ENCODE data around the gene VANGL1.

The VANGL1 gene

DNA sequence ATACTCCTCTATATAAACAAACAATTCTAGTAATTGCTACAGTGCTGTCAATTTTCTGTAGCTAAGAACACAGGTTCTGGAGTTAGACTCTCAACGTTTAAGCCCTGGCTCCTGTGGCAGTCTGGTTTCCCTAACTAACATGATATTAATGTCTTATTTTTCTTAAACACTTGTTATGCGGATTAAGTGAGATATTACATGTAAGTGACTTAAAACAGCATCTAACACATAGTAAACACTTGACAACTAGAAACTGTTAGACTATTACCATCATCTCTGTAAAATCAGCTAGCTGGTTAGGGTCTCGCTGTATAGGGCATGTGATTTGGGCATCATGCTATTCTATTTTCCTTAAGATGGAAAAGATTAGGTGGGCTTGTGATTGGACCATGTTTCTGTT is 2.3 kb downstream of the VANGL1 start:
- DNase-seq (ENCODE audit: low read depth), result no peak

DNA sequence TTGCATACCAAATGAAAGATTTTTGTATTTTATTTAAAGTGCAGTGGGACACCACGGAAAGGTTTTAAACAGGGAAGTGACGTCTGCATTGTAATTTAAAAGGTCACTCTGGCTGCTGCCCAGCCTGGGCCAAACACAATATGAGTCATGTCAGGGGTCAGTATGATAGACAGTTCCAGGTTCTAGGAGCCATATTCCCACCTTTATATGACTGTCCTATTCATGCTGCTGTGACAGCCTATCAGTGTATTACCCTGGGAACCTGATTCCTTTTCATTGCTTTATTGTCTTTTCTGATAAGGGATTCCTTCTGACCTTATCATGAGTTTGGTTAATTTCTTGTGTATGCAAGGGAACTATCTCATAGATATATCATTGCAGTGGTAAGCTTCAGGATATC is 5.3 kb downstream of the VANGL1 start:
- DNase-seq (ENCODE audit: low read depth), result no peak

DNA sequence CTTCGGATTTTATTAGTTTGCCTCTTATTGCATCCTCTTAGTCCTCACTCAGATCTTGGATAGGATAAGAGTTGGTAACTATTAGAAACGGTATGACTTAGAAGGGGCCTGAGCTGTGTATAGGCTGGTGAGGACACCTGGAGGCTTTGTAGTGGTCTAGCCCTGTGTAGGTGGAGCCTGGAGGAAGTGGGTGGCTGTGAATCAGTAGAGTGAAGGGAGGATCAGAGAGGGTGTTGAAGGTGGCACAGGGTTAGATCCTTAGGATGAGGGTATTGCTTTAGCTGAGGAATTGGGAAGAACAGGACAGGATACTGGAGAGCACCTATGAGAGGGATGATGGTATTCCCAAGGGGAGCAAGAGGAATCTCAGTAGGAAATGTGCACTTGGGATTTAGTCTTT is 5.7 kb downstream of the VANGL1 start:
- no peak for DNase-seq (ENCODE audit: low read depth)

DNA sequence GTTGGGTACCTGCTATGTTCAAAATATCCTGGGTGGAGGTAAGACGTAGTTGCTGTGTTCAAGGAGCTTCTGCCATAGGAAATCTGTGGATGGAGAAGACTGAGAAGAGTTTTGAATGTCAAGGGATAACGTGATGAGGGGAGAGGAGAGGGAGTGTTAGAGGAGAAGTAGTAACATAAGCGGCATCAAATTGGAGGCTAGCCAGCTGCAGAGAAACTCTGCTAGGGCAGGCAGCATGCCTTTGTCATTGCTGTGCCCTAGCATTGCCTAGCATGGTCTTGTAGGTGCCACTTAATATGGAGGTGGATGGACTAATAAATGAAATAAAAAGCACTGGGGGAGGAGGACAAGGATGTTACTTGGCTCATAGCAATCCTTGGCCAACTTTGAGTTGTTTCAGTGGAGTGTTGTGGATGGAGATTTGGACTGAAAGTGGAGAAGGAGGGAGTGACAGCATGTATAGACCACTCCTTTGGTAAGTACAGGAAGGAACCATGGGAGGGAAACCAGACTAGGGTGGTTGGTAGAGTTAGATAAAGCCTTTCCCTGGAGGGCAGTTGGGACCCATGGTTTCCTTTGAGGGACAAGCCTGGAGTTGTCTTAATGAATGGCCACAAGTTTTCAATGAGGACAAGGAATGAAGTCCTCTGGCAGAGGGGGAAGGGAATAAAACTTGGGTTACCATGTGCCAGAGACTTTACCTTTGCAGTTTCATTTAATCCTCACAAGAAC is 6.3 kb downstream of the VANGL1 start:
- DNase-seq (ENCODE audit: low read depth), result no peak

DNA sequence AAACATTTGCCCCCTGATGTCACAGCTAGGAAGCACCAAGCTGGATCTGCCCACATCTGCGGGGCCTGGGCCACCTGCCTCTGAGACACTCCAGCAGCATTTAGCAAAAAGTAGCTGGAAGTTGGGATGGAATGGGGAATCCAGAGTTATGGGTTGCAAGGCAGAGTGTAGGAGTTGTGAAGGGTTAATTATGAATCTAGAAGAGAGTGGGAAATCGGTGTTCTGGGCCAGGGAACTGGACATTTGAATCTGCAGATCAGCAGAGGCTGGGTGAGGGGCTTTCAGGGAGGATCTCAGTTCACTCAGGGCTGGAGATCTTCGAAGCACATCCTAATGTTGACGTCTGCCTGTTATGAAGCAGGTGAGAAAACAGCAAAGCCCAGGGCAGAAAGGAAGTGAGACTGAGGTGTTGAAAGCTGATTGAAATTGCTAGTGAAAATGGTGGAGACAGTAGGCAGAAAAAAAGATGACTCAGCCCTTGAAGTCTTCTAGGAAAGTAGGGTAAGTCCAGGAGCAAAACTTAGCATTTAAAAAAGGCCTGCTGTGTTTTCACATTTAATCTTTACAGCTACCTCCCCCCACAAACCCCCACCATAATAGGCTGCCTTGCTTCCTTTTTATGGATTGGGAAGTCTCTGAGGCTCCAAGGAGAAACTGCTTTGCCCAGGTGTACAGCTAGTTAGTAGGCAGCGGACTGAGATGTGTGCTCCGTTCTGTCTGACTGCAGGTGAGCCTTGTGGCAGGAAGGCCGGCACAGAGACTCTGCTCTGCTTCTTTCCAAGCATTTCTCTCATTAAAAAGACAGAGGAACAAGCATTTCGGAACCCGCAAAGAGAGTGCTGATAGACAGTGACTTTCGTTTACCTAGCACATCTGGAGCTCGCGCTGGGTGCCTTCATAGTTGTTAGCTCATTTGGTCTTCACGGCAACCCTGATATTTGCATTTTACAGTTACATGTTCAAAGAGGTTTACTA is 7.2 kb downstream of the VANGL1 start:
- DNase-seq (ENCODE audit: low read depth), result no peak

DNA sequence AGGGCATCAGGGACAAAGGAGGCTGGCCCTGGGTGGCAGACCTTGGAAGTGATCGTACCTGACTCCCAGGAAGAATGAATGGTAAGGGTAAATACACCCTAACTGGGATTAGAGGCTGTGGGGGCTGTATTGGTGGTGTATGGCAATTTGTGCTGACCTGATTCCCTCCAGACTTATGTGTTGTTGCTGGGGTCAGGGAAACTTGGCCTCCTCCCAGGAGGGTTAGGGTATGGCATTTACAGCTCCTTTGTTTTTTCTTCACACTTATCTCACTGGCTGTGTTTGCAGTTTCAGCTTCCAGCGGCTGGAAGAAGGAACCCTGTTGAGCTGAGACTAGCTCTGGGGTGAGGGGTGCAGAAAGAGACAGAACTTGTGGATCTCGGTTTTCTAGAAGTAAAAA is 8.2 kb downstream of the VANGL1 start:
- DNase-seq (ENCODE audit: low read depth), result no peak

DNA sequence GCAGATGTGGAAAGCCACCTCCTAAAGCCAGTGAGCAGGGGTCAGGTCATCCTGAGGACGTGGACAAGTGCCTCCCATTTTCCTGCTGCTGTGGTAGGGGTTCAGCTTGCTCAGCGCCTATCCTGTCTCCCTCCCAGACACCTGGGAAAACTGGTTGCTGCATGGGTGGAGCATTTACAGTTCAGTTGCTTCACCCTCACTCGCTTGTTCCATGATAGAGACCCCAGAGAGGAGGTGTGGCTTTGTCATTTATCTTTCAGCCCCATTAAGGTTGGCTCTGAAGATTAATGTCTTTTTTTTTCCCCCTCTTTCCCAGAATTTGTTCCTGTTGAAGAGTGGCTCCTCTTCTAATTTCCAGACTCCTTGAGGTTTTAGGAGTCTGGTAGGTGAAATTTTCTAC is 9.2 kb downstream of the VANGL1 start:
- DNase-seq (ENCODE audit: low read depth), result no peak

DNA sequence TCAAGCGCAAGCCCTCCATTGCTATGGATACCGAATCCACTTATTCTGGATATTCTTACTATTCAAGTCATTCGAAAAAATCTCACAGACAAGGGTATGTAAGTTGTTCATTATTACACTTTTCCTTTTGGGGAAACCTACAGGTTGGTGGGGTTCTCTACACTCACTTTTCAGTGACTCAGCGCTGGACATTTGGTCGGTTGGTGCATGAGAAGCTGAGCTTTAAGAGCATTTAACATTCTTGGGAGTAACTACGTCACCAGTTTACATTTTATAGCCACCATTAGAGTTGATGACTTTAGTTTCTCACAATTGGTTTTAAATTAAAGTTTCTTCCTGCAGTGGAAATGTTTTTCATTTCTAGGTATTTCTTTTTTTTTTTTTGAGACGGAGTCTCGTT is 9.6 kb downstream of the VANGL1 start:
- no peak for DNase-seq (ENCODE audit: low read depth)

DNA sequence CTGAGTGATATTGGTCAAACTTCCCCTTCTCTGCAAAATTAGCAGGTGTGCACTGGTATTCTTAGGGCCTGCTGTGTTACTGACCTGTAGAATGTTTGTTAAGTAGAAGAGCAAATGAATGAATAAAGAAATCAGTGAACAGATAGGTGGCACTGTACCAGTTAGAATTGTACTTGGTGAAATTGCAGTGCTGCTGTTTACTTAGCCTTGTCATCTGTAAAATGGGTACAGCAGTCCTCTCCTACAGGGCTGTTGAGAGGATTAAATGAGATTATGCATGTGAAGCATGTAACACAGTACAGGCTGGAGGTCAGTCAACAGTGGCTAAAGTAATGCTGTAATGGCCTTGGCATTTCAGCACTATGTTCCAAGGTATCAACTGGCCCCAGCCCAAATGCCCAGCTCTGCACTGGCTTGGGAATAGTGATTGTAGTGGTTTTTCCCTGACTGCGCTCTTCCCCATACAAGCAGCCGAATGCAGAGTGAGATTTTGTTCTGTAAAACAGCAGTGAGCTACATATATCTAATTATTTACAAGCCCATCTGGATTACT is 10.5 kb downstream of the VANGL1 start:
- no peak for DNase-seq (ENCODE audit: low read depth)

DNA sequence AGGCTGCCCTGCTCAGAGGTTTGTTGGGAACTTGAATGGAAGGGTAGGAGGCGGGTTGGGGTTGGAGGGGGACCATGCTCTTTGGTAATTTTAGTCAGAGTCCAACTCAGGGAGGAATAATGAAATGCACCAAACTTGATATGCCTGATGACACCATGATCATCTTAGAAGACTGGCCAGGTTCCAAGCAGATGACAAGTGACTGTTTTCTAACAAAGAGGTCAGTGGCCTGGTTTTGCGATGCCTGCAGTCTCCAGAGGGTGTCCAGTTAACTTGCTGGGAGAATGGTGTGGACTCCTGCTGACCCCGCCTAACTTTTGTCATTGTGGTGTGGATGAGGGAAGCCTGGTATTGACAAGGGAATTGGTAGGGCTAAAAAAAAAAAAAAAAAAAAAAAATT is 12.4 kb downstream of the VANGL1 start:
- DNase-seq (ENCODE audit: low read depth), result no peak

DNA sequence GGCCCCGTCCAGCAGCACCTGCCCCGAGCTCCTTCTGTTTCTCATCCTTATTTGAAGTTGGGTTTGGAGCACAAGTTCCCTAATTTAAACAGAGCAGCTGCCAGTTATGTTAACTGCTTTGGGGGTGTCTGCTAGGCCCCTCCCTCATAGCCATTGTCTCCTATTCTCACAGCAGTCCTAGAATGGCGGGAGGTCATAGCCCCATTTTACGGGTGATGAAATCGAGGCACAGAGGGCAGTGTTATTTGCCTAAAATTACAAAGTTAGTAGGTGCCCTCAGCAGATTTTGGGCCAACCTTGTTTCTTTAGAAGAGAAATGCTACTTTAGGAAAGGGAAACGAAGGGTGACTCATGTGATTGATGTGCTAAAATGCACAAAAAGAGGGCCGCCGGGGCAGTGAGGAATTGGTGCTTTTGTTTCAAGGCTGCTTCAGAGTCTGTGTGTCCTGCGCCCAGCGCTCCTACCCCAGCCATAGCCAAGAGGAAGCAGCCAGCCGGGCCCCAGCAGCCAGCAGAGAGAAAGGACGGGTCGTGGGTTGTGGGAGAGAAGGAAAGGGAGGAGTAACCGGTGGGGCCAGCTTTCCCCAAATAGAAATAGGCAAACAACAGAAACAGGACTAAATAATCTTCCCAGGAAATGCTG is 13.0 kb downstream of the VANGL1 start:
- DNase-seq (ENCODE audit: low read depth), result no peak

DNA sequence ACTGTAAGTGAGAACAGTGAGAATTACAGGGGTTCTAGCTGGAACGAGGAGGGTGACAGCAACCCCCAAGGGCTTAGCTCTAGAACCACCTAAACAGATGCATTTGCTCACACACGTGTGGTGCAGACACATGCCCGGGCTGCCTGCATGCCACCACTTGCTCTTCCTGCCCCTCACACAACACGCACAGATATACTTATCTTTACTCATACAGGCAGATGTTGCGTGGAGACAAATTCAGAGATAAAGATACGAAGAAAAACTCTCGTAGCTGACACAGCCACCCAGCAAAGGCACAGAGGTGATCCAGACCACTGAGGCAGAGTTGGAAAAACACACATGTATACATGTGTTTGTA is 13.5 kb downstream of the VANGL1 start:
- no peak for DNase-seq (ENCODE audit: low read depth)

DNA sequence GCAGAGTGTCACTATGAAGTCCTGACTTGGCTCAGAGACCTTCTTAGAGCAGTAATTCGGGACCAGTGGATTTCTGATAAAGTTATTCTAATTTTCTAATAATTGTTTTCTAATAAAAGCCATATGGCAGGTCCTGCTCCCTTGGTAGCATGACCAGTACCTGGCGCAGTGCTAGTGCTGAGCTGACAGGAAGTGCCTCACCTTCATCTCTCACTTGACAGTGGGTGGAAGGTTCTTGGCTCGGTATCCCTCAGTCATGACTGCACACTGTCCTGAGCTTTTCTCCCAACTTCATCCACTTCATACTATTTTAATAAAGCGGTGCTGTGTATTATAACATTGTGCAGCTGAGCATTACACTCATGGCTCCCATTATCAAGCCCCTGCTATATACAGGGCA is 14.1 kb downstream of the VANGL1 start:
- DNase-seq (ENCODE audit: low read depth), result no peak

DNA sequence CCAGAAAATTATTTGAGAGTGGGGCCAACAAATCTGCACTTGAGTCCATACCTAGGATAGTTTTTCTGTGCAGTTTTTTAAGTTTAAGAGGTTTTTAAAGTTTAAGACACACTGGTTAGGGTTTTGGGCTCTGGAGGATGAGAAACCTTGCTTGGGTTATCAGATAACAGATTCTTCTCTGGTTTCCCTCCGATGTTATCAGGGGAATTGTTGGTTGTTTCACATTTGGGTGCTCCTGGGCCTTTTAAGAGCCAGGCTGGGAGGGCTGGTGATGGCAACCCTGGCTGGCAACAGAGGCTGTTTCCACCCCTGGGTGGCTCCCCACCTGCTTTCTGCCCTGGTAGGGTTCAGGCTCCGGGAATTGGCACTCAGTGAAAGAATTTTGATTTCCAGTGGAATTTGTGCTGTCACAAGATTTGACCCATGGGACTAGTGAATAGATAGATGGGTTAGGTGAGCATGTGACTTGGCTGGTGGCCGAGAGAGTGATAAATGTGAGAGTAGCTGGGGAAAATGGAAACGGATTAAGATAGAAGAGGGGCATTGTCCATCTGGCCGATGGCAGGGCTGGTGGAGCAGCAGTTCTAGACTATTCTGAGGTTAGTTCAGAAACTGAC is 14.8 kb downstream of the VANGL1 start:
- no peak for DNase-seq (ENCODE audit: low read depth)

DNA sequence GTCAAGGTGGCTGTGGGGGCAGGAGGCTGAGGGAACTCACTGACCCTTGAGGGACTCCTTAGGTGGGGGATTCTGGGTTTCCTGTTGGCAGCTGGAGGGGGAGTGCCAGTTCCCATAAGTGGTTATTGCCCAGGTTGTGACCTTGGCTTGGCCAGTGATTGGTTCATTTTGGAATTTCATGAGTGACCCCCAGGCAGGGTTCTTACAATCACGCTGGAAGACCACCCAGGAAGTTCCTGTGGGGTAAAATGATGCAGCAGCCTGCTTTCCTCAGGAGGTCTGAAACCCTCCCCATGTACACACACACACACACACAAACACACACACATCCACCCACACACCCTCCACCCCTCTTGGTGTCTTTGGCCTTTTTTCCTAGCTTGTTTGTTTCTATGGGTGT is 16.9 kb downstream of the VANGL1 start:
- no peak for DNase-seq (ENCODE audit: low read depth)

DNA sequence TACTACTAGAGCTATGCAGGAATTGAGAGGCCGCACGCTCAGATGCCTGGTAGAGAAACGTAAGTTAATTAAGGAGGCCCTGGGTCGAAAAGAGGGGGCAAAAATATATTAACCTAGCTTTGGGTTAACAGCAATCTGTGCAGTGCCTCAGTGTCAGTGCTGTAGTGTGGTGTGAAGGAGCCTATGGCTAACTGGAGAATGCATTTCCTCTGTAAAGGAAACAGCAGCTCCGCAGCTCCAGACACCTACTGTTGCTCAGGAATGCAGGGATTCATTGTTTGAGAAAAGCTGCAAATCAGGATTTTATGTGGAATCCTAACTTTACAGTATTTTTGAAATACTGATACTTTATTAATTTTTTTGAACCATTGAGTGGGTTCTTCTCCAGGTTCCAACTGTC is 18.4 kb downstream of the VANGL1 start:
- no peak for DNase-seq (ENCODE audit: low read depth)

DNA sequence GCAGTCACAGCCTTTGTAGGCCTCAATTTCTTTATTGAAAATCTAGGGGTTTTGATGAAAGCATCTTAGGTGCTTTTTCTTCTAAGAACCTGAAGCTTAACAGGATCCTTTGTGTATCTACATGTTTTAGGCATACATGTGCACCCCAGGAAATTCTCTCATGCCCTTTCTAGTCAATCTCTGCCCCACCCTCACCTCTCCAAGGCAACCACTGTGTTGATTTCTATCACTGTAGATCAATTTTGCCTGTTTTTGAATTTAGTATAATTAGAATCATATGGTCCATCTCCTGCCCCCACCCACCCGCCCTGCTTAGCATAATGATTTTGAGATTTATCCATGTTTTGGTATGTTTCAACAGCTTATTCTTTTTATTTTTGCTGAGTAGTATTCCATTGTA is 19.4 kb downstream of the VANGL1 start:
- DNase-seq (ENCODE audit: low read depth), result no peak

DNA sequence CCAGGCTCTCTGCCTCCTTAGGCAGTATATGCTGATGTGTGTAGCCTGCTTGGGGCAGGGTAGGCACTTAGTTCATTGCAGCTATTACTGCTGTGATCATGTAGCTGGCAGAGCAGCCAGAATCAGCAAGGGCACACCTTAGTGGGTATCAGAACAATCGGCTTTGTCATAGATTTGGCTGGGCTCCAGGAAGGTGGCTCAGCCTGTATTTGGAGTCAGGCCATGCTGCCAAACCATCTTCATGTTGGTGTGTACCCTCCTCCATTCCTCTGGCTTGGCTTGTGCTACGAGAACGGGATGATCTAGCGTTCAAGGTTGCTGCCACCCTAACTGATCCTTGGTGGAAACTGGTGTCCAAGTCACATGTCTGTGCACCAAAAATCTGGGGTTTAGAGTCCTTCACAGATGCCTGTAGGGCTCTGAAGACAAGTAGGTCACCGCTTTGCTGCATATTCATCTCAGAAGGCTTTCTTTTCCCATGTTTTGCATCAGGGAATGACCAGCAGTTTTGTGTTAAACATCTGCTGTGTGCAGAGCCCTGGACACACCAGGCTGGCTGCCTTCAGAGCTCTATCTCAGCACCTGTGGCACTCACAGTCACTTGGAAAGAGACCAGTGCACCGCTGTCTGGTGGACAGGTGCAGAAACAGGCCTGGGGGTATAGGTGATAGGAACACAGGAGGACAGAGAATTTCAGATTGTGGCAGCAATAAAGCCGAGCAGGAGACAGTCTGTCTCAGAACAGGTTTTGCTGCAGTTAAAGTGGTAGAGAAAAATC is 23.7 kb downstream of the VANGL1 start:
- DNase-seq (ENCODE audit: low read depth), result no peak

DNA sequence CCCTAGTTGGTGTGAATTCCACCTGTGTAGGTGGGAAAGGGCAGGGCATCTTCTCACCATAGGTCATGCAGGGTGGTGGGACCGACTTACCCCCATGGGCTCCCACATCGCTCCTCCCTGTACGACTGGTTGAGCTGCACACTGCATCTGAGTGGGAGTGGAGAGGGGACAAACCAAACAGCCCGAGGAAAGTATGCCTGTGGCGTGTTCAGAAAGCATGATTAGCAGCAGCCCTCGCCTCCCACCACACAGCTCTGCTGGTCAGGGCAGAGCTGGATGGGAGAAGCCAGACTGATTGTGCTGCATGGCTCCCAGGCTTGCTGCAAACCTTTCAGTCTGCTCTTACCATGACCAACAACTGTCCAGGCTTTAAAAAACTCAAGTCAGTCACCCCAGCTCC is 24.4 kb downstream of the VANGL1 start:
- no peak for DNase-seq (ENCODE audit: low read depth)

DNA sequence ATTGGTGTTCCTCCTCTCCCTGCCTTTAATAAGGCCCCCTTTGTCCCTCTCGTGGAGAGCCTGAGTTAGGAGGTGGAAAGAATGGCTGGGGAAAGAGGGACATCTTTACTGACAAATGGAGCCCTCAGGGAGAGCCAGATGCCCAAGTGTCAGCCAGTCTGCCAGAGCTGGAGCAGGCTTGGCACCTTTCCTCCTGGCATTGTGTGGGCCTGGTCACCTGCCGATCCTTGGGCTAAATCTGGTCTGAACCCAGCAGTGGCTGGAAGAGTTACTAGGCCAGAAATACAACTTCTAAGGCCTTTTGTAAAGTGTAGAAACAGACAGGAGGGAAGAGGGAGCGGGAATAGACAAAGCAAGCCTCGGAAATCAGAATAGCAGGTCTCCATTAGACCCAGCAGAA is 24.9 kb downstream of the VANGL1 start:
- DNase-seq (ENCODE audit: low read depth), result no peak

DNA sequence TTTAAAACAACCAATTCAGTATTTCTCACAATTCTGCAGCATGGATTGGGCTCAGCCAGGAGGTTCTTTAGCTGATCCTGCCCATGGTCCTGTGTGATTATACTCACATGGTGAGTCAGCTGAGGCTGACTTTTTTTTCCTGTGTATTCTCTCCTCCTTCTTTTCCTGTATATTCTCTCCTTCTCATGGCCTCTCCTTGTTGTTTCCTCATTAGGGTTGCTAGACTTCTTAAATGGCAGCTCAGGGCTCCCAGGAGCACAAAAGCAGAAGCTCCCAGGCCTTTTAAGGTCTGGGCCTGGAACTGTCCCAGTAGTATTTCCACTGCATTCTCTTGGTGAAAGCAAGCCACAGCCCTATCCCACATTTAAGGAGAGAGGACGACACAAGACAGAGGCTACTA is 26.8 kb downstream of the VANGL1 start:
- DNase-seq (ENCODE audit: low read depth), result no peak

Measured in GM04503 (cell line).